ENCODE data around the gene PPM1B. TPM values are rescaled to one million over a fixed set of nuclear protein-coding genes. Genes with fewer than 3 reads are reported as not detected.
A peak's percentile ranks its signal among the peaks of the same experiment; 100 is the strongest.
"Not testable (repeated sequence)": the region's sequence is repeated elsewhere in the genome, so short reads cannot be mapped to it uniquely, and the experiment has no call there.

The PPM1B gene
- total RNA-seq, 4 donors from 2014 or later: 26.6 to 63.3 (median 57.5) TPM

DNA sequence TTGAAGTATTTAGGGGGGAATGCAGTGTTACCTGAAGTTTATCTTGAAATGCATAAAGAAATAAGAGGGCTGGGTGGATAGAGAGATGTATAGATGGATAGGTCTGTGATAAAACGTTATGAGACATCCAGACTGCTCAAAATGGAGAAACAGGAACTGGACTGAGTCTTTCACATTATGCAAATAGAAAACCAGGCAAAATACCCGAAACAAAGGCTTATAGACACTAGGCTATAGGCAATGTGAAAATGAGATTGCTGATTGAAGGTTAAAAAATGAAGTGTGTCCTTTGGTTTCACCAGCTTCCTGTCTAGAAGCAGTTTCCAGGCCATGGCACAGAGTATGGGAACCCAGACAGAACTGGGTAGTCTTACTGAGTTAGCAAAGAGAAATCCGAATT, 81.7 kb downstream of the PPM1B start:
- TF ChIP-seq POLR2A (IDR thresholded peaks at IDR 0.05): no peak
- TF ChIP-seq, protein P1, sequence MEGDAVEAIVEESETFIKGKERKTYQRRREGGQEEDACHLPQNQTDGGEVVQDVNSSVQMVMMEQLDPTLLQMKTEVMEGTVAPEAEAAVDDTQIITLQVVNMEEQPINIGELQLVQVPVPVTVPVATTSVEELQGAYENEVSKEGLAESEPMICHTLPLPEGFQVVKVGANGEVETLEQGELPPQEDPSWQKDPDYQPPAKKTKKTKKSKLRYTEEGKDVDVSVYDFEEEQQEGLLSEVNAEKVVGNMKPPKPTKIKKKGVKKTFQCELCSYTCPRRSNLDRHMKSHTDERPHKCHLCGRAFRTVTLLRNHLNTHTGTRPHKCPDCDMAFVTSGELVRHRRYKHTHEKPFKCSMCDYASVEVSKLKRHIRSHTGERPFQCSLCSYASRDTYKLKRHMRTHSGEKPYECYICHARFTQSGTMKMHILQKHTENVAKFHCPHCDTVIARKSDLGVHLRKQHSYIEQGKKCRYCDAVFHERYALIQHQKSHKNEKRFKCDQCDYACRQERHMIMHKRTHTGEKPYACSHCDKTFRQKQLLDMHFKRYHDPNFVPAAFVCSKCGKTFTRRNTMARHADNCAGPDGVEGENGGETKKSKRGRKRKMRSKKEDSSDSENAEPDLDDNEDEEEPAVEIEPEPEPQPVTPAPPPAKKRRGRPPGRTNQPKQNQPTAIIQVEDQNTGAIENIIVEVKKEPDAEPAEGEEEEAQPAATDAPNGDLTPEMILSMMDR (IDR thresholded peaks at IDR 0.05): no peak
- Histone ChIP-seq H3K9me3 (no peaks in the 10 kb centered on the region), H3K36me3 (no peaks in the 10 kb centered on the region), H3K4me1 (no peaks in the 10 kb centered on the region), H3K4me3 (no peak overlapping the region), H3K27me3 (no peaks in the 10 kb centered on the region), H3K27ac (no peak overlapping the region)
- intact Hi-C loops (cut with DNase I; ENCODE audit: low total_unique reads): no loop called here
- no peak for DNase-seq

DNA sequence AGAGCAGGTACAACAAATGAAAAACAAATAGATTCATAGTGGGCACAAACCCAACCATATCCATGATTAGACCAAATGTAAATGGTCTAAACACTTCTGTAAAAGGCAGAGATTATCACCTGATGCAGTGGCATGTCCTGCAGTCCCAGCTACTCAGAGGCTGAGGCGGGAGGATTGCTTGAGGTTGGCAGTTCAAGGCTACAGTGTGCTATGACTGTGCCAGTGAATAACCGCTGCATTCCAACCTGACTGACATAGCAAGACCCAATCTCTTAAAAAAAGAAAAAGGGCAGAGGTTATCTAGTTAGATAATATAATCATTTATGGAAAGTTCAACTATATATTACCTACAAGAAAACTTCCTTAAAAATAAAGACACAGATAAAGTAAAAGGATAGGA, 85.3 kb downstream of the PPM1B start:
- intact Hi-C loops (cut with DNase I; ENCODE audit: low total_unique reads): no loop called here
- H3K9me3 ChIP-seq: no peaks in the 10 kb centered on the region
- DNase-seq: no peak
- TF ChIP-seq, protein P1 (IDR thresholded peaks at IDR 0.05): no peak
- no peak for TF ChIP-seq POLR2A (IDR thresholded peaks at IDR 0.05)
- H3K36me3 ChIP-seq: no peaks in the 10 kb centered on the region
- H3K4me3 ChIP-seq: no peak overlapping the region
- no peaks in the 10 kb centered on the region for H3K27me3 ChIP-seq
- no peaks in the 10 kb centered on the region for H3K4me1 ChIP-seq
- no peak overlapping the region for H3K27ac ChIP-seq

DNA sequence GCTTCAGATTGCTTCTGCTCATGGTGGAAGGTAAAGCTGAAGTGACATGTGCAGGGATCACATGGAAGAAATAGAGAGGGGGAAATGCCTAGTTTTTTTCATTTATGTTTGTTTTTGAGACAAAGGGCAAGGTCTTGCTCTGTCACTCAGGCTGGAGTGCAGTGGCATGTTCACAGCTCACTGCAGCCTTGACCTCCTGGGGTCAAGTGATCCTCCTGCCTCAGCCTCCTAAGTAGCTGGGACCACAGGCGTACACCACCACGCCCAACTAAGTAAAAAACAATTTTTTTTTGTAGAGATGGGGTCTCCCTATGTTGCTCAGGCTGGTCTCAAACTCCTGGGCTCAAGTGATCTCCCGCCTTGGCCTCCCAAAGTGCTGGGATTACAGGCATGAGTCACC, 87.0 kb downstream of the PPM1B start:
- H3K4me1 ChIP-seq; H3K27me3 ChIP-seq; H3K27ac ChIP-seq; H3K36me3 ChIP-seq; H3K9me3 ChIP-seq; H3K4me3 ChIP-seq; intact Hi-C loops (cut with DNase I; ENCODE audit: low total_unique reads); DNase-seq: not testable (repeated sequence)

DNA sequence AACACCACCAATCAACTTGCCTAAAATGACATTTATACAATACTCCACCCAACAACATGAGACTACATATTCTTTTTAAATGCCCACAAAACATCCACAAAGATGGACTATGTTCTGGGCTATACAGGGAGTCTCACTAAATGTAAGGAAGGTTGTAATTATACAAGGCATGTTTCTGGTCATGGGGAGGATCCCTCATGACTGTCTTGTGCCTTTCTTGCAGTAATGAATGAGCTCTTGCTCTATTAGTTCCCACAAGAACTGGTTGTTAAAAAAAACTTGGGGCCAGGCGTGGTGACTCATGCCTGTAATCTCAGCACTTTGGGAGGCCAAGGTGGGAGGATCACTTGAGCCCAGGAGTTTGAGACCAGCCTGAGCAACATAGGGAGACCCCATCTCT, 89.1 kb downstream of the PPM1B start:
- H3K27ac ChIP-seq; H3K4me1 ChIP-seq; H3K36me3 ChIP-seq; H3K4me3 ChIP-seq; H3K9me3 ChIP-seq; DNase-seq; intact Hi-C loops (cut with DNase I; ENCODE audit: low total_unique reads); H3K27me3 ChIP-seq: not testable (repeated sequence)

DNA sequence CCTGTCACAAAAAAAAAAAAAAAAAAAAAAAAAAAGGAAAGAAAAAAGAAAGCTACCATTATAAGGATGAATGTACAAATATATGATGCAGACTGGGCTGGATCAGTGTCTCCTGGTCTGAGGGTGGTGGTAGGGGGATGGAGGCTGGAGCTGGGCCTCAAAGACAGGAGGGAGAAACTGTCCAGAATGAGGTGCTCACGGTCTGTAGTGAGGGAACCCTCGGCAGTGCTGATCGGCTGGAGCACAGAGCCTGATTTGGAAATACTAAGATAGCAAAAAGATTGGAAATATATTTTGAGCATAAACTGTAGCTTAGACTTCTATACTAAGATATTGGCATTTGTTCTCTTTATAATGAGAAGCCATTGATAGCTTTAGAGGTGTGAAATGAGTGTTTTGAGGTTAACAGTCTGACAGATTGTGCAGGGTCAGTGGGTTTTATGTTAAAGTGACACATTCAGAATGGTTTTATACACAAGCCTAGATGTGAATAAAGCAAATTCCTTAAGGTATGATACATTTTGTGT, 98.7 kb downstream of the PPM1B start:
- Histone ChIP-seq H3K9me3 (no peaks in the 10 kb centered on the region), H3K4me3 (no peak overlapping the region), H3K36me3 (no peaks in the 10 kb centered on the region), H3K27ac (peak overlapping the region; percentile 30 to 31), H3K4me1 (no peaks in the 10 kb centered on the region), H3K27me3 (no peaks in the 10 kb centered on the region)
- no peak for DNase-seq
- intact Hi-C loops (cut with DNase I; ENCODE audit: low total_unique reads): no loop called here
- no peak for TF ChIP-seq POLR2A (IDR thresholded peaks at IDR 0.05)
- TF ChIP-seq, protein P1 (IDR thresholded peaks at IDR 0.05): no peak

DNA sequence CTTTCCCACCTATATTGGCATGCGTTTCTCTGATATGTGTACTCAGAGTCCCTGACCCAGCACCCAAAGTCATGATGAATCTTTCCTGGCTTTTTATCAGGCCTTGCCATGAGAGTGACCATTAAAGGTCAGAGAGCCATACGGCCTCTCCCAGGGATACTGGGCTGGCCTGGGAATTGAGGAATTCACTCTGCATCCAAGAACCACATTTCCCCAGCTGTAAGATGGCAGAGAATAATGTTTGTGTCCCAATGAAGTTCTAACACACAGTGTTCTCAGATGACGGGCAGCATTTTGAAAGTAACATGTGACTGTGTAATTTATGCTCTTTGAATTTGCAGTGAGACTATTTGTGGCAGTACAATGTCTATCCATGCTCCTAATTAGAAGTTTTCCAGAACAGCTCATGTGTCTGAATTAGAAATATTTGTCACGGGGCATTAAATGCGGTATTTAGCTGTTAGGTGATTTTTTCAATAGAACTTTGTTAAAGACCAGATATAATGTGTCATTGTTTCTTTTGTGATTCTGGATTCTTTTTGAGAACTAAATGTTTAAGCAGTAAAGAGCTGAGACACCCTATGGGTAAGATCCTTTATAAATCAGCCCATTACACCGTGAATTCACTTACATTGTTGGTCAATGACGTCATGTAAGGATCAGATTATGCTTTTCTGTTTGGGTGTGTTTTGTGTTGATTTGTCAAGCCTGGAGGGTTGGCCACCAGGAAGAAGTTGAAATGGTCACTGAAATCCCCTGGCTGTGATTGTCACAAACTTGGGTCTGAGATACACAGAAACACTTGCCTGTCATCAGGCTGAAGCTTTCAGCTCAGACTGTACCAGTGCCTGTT, 99.3 kb downstream of the PPM1B start:
- peak in 1 of 2 donors; percentile 20 for DNase-seq
- Histone ChIP-seq H3K4me1 (no peaks in the 10 kb centered on the region), H3K27me3 (no peaks in the 10 kb centered on the region), H3K27ac (peak overlapping the region; percentile 30 to 39), H3K4me3 (no peak overlapping the region), H3K9me3 (no peaks in the 10 kb centered on the region), H3K36me3 (no peaks in the 10 kb centered on the region)
- TF ChIP-seq POLR2A (IDR thresholded peaks at IDR 0.05): no peak
- TF ChIP-seq, protein P1 (IDR thresholded peaks at IDR 0.05): no peak
- intact Hi-C loops (cut with DNase I; ENCODE audit: low total_unique reads): no loop called here
